GM10248 (cell line): ENCODE results near the gene PCDHGB5.
"Not testable (repeated sequence)": the region's sequence is repeated elsewhere in the genome, so short reads cannot be mapped to it uniquely, and the experiment has no call there.

Experiments
- CTCF ChIA-PET: fragments of 300-600 bp; sonication (Branson Sonifier 250); formaldehyde crosslinking; extraction: SDS; loops from one replicate; lab custom pipeline; 2021; ENCODE audit warnings: antibody characterized with exemption; lab: Yijun Ruan, JAX
- POLR2A ChIA-PET: fragments of 350-650 bp; sonication (Branson Sonifier 250); formaldehyde crosslinking; extraction: SDS; loops from one replicate; lab custom pipeline; 2020; ENCODE audit warnings: antibody characterized with exemption; lab: Yijun Ruan, JAX
- DNase-seq: peaks from one replicate; pipeline ENCODE4 v3.0.0; 2012; ENCODE audit errors: extremely low spot score
- CTCF ChIP-seq: IDR thresholded peaks from 2 replicates; pipeline ENCODE4 v1.5.1; 2012; ENCODE audit warnings: mild to moderate bottlenecking, low read depth; ENCODE audit errors: extremely low read depth, missing control alignments, control extremely low read depth

Gene PCDHGB5

GRCh38 chr5:141382469-141383294 is 15.1 kb upstream of the PCDHGB5 start, which contains the start of gene PCDHGA7:
PCDHGA7 (plus strand) TSS chr5:141382742; CDS start chr5:141382900, 158 bp downstream.
- POLR2A ChIA-PET, result no interaction called here
- TF ChIP-seq CTCF, result peak; percentile 36
- DNase-seq, result peak; percentile 47
- CTCF ChIA-PET, result interaction anchor here (1.1 to 1.2 kb wide), 2 partner anchors 23 to 38 kb away, joined by 3 read pairs; partner anchors contain the start of gene PCDHGA11

- POLR2A ChIA-PET, result no interaction called here
- no peak for DNase-seq
- TF ChIP-seq CTCF, result no peak
- CTCF ChIA-PET, result interaction anchor here (1.1 to 1.2 kb wide), 2 partner anchors 22 to 38 kb away, joined by 3 read pairs; partner anchors contain the start of gene PCDHGA11
Observed at GRCh38 chr5:141383345-141383744, 14.4 kb upstream of the PCDHGB5 start.

GRCh38 chr5:141384471-141385267 is 13.1 kb upstream of the PCDHGB5 start:
- no peak for TF ChIP-seq CTCF
- ChIA-PET CTCF (no interaction called here), POLR2A (no interaction called here)
- DNase-seq, result no peak

- DNase-seq, result peak; percentile 58
- CTCF ChIA-PET, result interaction anchor here (1.5 kb wide), 1 partner anchor 25 kb away, joined by 4 read pairs; the partner anchor contains the start of gene PCDHGA10
- POLR2A ChIA-PET, result not testable (repeated sequence)
Observed at GRCh38 chr5:141387557-141388311, 10.0 kb upstream of the PCDHGB5 start, which contains the start of gene PCDHGB4. PCDHGB4 (plus strand) TSS chr5:141387698; CDS start chr5:141387885, 187 bp downstream.

- CTCF ChIA-PET, result interaction anchor here (1.5 kb wide), 1 partner anchor 24 kb away, joined by 4 read pairs; the partner anchor contains the start of gene PCDHGA10
- TF ChIP-seq CTCF, result no peak
- POLR2A ChIA-PET, result no interaction called here
- no peak for DNase-seq
Observed at GRCh38 chr5:141388661-141389060, 9.1 kb upstream of the PCDHGB5 start.

- DNase-seq, result no peak
- CTCF ChIA-PET, result interaction anchor here (0.7 to 1.1 kb wide), 2 partner anchors 10 to 61 kb away, joined by 3 read pairs; no protein-coding TSS in a partner anchor
- POLR2A ChIA-PET, result no interaction called here
- TF ChIP-seq CTCF, result no peak
Observed at GRCh38 chr5:141389153-141390042, 8.3 kb upstream of the PCDHGB5 start.
